Neural crest cell (in vitro differentiated cells): ENCODE measurements around the gene PRRT1B. TPM values are rescaled to one million over a fixed set of nuclear protein-coding genes. Genes with fewer than 3 reads are reported as not detected.

Source experiments
- DNase-seq: peaks from one replicate; pipeline ENCODE4 v3.0.0; 2021; ENCODE audit warnings: low read depth, mixed read lengths, low spot score
- H3K27ac Mint-ChIP-seq: one replicate; pipeline ENCODE4 v1.8.0; 2021; ENCODE audit warnings: mild to moderate bottlenecking, mixed read lengths; ENCODE audit not compliant: unreplicated experiment
- H3K27me3 Mint-ChIP-seq: 2 replicates; pipeline ENCODE4 v1.8.0; 2021; ENCODE audit warnings: low read depth, mild to moderate bottlenecking, mixed read lengths
- H3K36me3 Mint-ChIP-seq: 2 replicates; pipeline ENCODE4 v1.8.0; 2021; ENCODE audit warnings: low read depth, mild to moderate bottlenecking, mixed read lengths
- H3K4me1 Mint-ChIP-seq: 2 replicates; pipeline ENCODE4 v1.8.0; 2021; ENCODE audit warnings: mixed read lengths
- H3K4me3 Mint-ChIP-seq: one replicate; pipeline ENCODE4 v1.8.0; 2021; ENCODE audit warnings: mild to moderate bottlenecking, mixed read lengths
- H3K9me3 Mint-ChIP-seq: 2 replicates; pipeline ENCODE4 v1.8.0; 2021; ENCODE audit warnings: mixed read lengths
- CTCF ChIP-seq: fragments of 200-600 bp; sonication (generic); conservative IDR thresholded peaks from 2 replicates; pipeline ENCODE4 v1.5.0; 2021; ENCODE audit warnings: antibody characterized with exemption, mild to moderate bottlenecking
- total RNA-seq: library from RNA; stranded (reverse); gene quantifications from 2 replicates; pipeline ENCODE4 v1.2.1, GENCODE V29; 2021

The PRRT1B gene
- total RNA-seq, 1 donor from 2014 or later = not detected

- no peaks in the 10 kb centered on the region for H3K9me3 Mint-ChIP-seq
- peak overlapping the region; percentile 93 for H3K4me3 Mint-ChIP-seq
- DNase-seq = no peak
- peak overlapping the region; percentile 9 for H3K27ac Mint-ChIP-seq
- H3K4me1 Mint-ChIP-seq = peaks cover 32% of the 10 kb centered on the region
- TF ChIP-seq CTCF = no peak
- peaks cover 17% of the 10 kb centered on the region for H3K36me3 Mint-ChIP-seq
- peaks cover 12% of the 10 kb centered on the region for H3K27me3 Mint-ChIP-seq
Observed at GRCh38 chr9:131500939-131501541, 44.3 kb upstream of the PRRT1B start.

GRCh38 chr9:131502781-131503625 lies 42.3 kb upstream of the PRRT1B start, which contains the start of gene POMT1:
Gene POMT1, plus strand, starts transcription at chr9:131502918. Its CDS starts 1,301 bp downstream, at chr9:131504219.
- Mint-ChIP-seq H3K27ac (peak within 1 kb of the TSS; percentile 38), H3K9me3 (no peaks in the 10 kb centered on the region), H3K36me3 (peaks cover 22% of the 10 kb centered on the region), H3K4me3 (peak within 1 kb of the TSS; percentile 93), H3K27me3 (peaks cover 12% of the 10 kb centered on the region), H3K4me1 (peaks cover 32% of the 10 kb centered on the region)
- TF ChIP-seq CTCF = no peak
- peak; percentile 85 for DNase-seq

GRCh38 chr9:131503626-131504465 lies 41.5 kb upstream of the PRRT1B start:
- no peak for TF ChIP-seq CTCF
- H3K9me3 Mint-ChIP-seq = no peaks in the 10 kb centered on the region
- H3K36me3 Mint-ChIP-seq = peaks cover 18% of the 10 kb centered on the region
- DNase-seq = no peak
- H3K4me3 Mint-ChIP-seq = peak overlapping the region; percentile 93
- peak overlapping the region; percentile 38 for H3K27ac Mint-ChIP-seq
- H3K4me1 Mint-ChIP-seq = peaks cover 32% of the 10 kb centered on the region
- peaks cover 12% of the 10 kb centered on the region for H3K27me3 Mint-ChIP-seq

GRCh38 chr9:131505012-131505411 lies 40.3 kb upstream of the PRRT1B start:
- H3K27ac Mint-ChIP-seq = no peak overlapping the region
- no peaks in the 10 kb centered on the region for H3K9me3 Mint-ChIP-seq
- TF ChIP-seq CTCF = no peak
- peaks cover 12% of the 10 kb centered on the region for H3K27me3 Mint-ChIP-seq
- peaks cover 32% of the 10 kb centered on the region for H3K4me1 Mint-ChIP-seq
- peak overlapping the region; percentile 61 for H3K4me3 Mint-ChIP-seq
- DNase-seq = no peak
- H3K36me3 Mint-ChIP-seq = peaks cover 18% of the 10 kb centered on the region

GRCh38 chr9:131511416-131511815 lies 33.9 kb upstream of the PRRT1B start:
- TF ChIP-seq CTCF = no peak
- Mint-ChIP-seq H3K4me3 (peak overlapping the region; percentile 23), H3K4me1 (no peaks in the 10 kb centered on the region), H3K27ac (no peak overlapping the region), H3K36me3 (peaks cover 10% of the 10 kb centered on the region), H3K27me3 (no peaks in the 10 kb centered on the region), H3K9me3 (no peaks in the 10 kb centered on the region)
- no peak for DNase-seq
